Fibroblast of the conjunctiva (primary cell): ENCODE data around the gene BLOC1S3.

Experiments
- DNase-seq: peaks from one replicate; pipeline ENCODE4 v3.0.0-alpha.2; 2010; ENCODE audit warnings: low read depth

Gene BLOC1S3

GRCh38 chr19:45182758-45183157 lies 4.2 kb downstream of the BLOC1S3 start:
- DNase-seq: no peak

- no peak for DNase-seq
Observed at GRCh38 chr19:45184115-45184514, 5.5 kb downstream of the BLOC1S3 start.

- no peak for DNase-seq
Observed at GRCh38 chr19:45186509-45187334, 8.1 kb downstream of the BLOC1S3 start.

GRCh38 chr19:45187421-45188100 lies 9.0 kb downstream of the BLOC1S3 start:
- no peak for DNase-seq

- DNase-seq: no peak
Observed at GRCh38 chr19:45189971-45190370, 11.4 kb downstream of the BLOC1S3 start.

GRCh38 chr19:45191375-45191774 lies 12.8 kb downstream of the BLOC1S3 start:
- DNase-seq: no peak

- peak; percentile 6 for DNase-seq
Observed at GRCh38 chr19:45195764-45196163, 17.2 kb downstream of the BLOC1S3 start.

GRCh38 chr19:45200568-45200967 lies 22.0 kb downstream of the BLOC1S3 start:
- peak; percentile 26 for DNase-seq

- DNase-seq: no peak
Observed at GRCh38 chr19:45202637-45203036, 24.1 kb downstream of the BLOC1S3 start.

- no peak for DNase-seq
Observed at GRCh38 chr19:45205810-45206209, 27.2 kb downstream of the BLOC1S3 start.

- no peak for DNase-seq
Observed at GRCh38 chr19:45206328-45206727, 27.7 kb downstream of the BLOC1S3 start.

GRCh38 chr19:45211751-45212381 lies 33.3 kb downstream of the BLOC1S3 start:
- no peak for DNase-seq

- DNase-seq: no peak
Observed at GRCh38 chr19:45213031-45213430, 34.4 kb downstream of the BLOC1S3 start.

GRCh38 chr19:45215391-45216191 lies 37.0 kb downstream of the BLOC1S3 start:
- DNase-seq: no peak

GRCh38 chr19:45216667-45217066 lies 38.1 kb downstream of the BLOC1S3 start:
- no peak for DNase-seq

GRCh38 chr19:45217193-45217956 lies 38.8 kb downstream of the BLOC1S3 start:
- DNase-seq: no peak

GRCh38 chr19:45217957-45218334 lies 39.4 kb downstream of the BLOC1S3 start:
- DNase-seq: no peak

- no peak for DNase-seq
Observed at GRCh38 chr19:45218426-45218825, 39.8 kb downstream of the BLOC1S3 start.

GRCh38 chr19:45218911-45219743 lies 40.5 kb downstream of the BLOC1S3 start:
- no peak for DNase-seq

GRCh38 chr19:45222724-45223123 lies 44.1 kb downstream of the BLOC1S3 start:
- DNase-seq: no peak

- no peak for DNase-seq
Observed at GRCh38 chr19:45223879-45224278, 45.3 kb downstream of the BLOC1S3 start.
